ENCODE measurements around the gene PPP1CC.

PPP1CC gene

GRCh38 chr12:110683888-110684287 lies 58.8 kb downstream of the PPP1CC start:
- FAIRE-seq = no peak

GRCh38 chr12:110680032-110680431 lies 62.7 kb downstream of the PPP1CC start:
- no peak for FAIRE-seq

DNA sequence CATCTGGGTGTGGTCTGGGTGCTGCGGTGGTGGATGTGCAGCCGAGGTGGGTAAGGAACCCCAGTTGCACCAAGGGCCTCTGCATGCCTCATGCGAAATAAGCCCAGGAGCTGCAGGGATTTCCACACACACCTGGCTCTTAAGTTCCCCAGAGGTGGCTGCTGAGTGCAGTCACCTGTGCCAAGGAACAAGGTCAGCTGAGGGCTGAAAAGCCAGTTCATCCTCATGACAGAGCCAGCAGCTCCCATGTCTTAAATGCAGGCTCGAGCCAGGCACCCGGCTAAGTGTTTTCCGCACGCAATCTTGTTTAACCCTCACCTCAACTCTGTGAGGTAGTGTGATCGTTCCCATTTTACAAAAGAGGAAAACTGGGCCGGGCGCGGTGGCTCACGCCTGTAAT lies 63.5 kb downstream of the PPP1CC start:
- FAIRE-seq = no peak

DNA sequence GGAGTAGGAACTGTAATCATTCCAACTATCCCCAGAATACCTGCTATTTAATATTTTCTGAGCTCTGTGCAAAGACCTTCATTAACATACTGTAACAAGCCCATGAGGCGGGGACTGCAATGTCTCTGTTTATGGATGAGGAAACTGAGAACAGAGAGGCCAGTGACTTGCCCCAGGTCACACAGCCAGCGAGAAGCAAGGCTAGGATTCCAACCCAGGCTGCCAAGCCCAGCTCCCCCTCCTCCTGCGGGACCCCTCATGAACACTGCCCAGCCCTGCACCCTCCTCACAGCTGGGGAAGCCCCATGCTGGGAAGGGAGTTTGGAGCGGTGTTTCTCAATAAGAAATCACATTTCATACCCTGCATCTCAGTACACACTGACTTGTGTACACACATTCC lies 64.7 kb downstream of the PPP1CC start:
- FAIRE-seq = no peak

GRCh38 chr12:110677206-110677911 lies 65.3 kb downstream of the PPP1CC start:
- no peak for FAIRE-seq

- FAIRE-seq = no peak
Measured at GRCh38 chr12:110676171-110676570, 66.5 kb downstream of the PPP1CC start.

GRCh38 chr12:110670161-110670701 lies 72.5 kb downstream of the PPP1CC start:
- FAIRE-seq = no peak
